DND-41 (cell line): ENCODE results near the gene TBX4.

Experiments used
- EZH2 ChIP-seq: IDR thresholded peaks from 3 replicates; pipeline ENCODE4 v1.6.1; 2012; ENCODE audit warnings: borderline replicate concordance, low read depth, mild to moderate bottlenecking, moderate library complexity, low read length, inconsistent platforms; ENCODE audit not compliant: severe bottlenecking
- TF ChIP-seq, protein P1 (sequence below): IDR thresholded peaks from 2 replicates; pipeline ENCODE4 v1.5.1; 2012; ENCODE audit warnings: borderline replicate concordance, low read length, moderate library complexity, mild to moderate bottlenecking; ENCODE audit not compliant: poor library complexity, severe bottlenecking; ENCODE audit errors: extremely low read depth

DNA sequence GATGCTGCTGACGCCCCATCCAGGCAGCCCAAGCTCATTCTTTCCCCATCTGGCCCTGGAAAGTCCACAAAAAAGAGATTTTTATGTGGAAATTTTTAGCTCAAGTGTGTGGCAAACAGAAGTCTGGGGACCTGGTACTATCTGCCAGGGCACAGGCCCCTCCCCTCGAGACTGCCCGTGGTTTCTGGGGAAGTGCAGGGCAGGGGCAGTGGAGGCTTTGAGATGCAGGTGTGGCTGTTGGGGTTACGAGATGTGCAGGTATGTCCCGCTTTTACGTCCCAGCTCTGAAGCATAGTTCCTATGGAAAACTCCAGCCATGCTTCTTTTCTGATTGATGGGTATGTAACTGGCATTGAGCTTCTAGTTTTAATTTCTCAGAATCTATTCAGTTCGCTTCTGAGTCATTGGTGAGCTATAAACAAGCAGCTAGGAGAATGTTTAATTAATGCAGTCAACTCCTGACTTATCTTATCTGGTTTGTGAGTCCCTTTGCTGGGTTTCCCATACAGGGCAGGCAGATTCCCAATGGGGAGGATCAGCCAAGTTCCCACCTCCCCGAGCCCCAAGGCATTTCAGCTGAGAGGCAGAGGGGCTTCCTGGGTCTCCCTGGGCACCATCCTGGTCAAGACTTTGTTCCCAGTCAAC is 16.2 kb downstream of the TBX4 start:
- TF ChIP-seq, protein P1, sequence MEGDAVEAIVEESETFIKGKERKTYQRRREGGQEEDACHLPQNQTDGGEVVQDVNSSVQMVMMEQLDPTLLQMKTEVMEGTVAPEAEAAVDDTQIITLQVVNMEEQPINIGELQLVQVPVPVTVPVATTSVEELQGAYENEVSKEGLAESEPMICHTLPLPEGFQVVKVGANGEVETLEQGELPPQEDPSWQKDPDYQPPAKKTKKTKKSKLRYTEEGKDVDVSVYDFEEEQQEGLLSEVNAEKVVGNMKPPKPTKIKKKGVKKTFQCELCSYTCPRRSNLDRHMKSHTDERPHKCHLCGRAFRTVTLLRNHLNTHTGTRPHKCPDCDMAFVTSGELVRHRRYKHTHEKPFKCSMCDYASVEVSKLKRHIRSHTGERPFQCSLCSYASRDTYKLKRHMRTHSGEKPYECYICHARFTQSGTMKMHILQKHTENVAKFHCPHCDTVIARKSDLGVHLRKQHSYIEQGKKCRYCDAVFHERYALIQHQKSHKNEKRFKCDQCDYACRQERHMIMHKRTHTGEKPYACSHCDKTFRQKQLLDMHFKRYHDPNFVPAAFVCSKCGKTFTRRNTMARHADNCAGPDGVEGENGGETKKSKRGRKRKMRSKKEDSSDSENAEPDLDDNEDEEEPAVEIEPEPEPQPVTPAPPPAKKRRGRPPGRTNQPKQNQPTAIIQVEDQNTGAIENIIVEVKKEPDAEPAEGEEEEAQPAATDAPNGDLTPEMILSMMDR: no peak
- TF ChIP-seq EZH2: no peak
